Liver (tissue), 9 donors: ENCODE measurements around the gene C17orf50. TPM values are rescaled to one million over a fixed set of nuclear protein-coding genes. Genes with fewer than 3 reads are reported as not detected.

ENCODE experiments used
- DNase-seq: peaks from one replicate; pipeline ENCODE4 v3.0.0-alpha.2; 2017; ENCODE audit warnings: low spot score
- H3K27ac ChIP-seq, 2 donors: one replicate each; pipeline ENCODE4 v1.7.0; 2013; ENCODE audit warnings: inconsistent platforms in 2 of 2, low read length in 2 of 2, control low read depth in 1 of 2, low read depth in 1 of 2, mild to moderate bottlenecking in 1 of 2
- H3K27me3 ChIP-seq, 4 donors: one replicate each; pipeline versions ENCODE4 v1.6.1 to v1.7.0; 2013; ENCODE audit warnings: low read length in 3 of 4, inconsistent platforms in 1 of 4, mild to moderate bottlenecking in 1 of 4, moderate library complexity in 1 of 4; ENCODE audit not compliant: control insufficient read depth in 4 of 4, insufficient read depth in 4 of 4
- H3K36me3 ChIP-seq, 4 donors: one replicate each; pipeline versions ENCODE4 v1.6.1 to v1.7.0; 2013; ENCODE audit warnings: low read length in 3 of 4, mild to moderate bottlenecking in 3 of 4, low read depth in 1 of 4, moderate library complexity in 1 of 4; ENCODE audit not compliant: control insufficient read depth in 4 of 4, insufficient read depth in 3 of 4
- H3K4me1 ChIP-seq, 4 donors: one replicate each; pipeline versions ENCODE4 v1.6.1 to v1.7.0; 2013; ENCODE audit warnings: low read length in 3 of 4, mild to moderate bottlenecking in 3 of 4, moderate library complexity in 1 of 4; ENCODE audit not compliant: control insufficient read depth in 4 of 4, insufficient read depth in 4 of 4
- H3K4me3 ChIP-seq, 3 donors: one replicate each; pipeline versions ENCODE4 v1.6.1 to v1.7.0; 2013; ENCODE audit warnings: low read length in 3 of 3, control low read depth in 1 of 3, low read depth in 1 of 3, mild to moderate bottlenecking in 1 of 3
- H3K9ac ChIP-seq, 2 donors: one replicate each; pipeline ENCODE4 v1.7.0; 2013; ENCODE audit warnings: low read length in 2 of 2, mild to moderate bottlenecking in 2 of 2, moderate library complexity in 2 of 2, control low read depth in 1 of 2, low read depth in 1 of 2
- H3K9me3 ChIP-seq, 4 donors: one replicate each; pipeline versions ENCODE4 v1.6.1 to v1.7.0; 2013; ENCODE audit warnings: low read length in 3 of 4; ENCODE audit not compliant: control insufficient read depth in 4 of 4
- EGR1 ChIP-seq, 2 donors: IDR thresholded peaks; 2 replicates each; pipeline ENCODE4 v1.6.1; 2016 to 2018; ENCODE audit warnings: antibody characterized with exemption in 2 of 2, low read depth in 2 of 2
- FOXA1 ChIP-seq: IDR thresholded peaks from 2 replicates; pipeline ENCODE4 v1.6.1; 2016; ENCODE audit warnings: antibody characterized with exemption
- FOXA2 ChIP-seq: IDR thresholded peaks from 2 replicates; pipeline ENCODE4 v1.6.1; 2016; ENCODE audit warnings: antibody characterized with exemption
- GABPA ChIP-seq, 2 donors: IDR thresholded peaks in 1 of 2; conservative IDR thresholded peaks in 1 of 2; 2 replicates each; pipeline ENCODE4 v1.6.1; 2016; ENCODE audit warnings: antibody characterized with exemption in 2 of 2, mild to moderate bottlenecking in 1 of 2, moderate library complexity in 1 of 2
- HNF4A ChIP-seq, 2 donors: conservative IDR thresholded peaks; 2 replicates each; pipeline ENCODE4 v1.6.1; 2016; ENCODE audit warnings: antibody characterized with exemption in 2 of 2, mild to moderate bottlenecking in 2 of 2
- HNF4G ChIP-seq: IDR thresholded peaks from 2 replicates; pipeline ENCODE4 v1.6.1; 2016; ENCODE audit warnings: antibody characterized with exemption
- NR2F2 ChIP-seq: IDR thresholded peaks from 2 replicates; pipeline ENCODE4 v1.6.1; 2016; ENCODE audit warnings: antibody characterized with exemption
- RAD21 ChIP-seq, 2 donors: IDR thresholded peaks; 2 replicates each; pipeline ENCODE4 v1.6.1; 2016; ENCODE audit warnings: antibody characterized with exemption in 2 of 2, mild to moderate bottlenecking in 2 of 2
- REST ChIP-seq: IDR thresholded peaks from 2 replicates; pipeline ENCODE4 v1.6.1; 2016; ENCODE audit warnings: antibody characterized with exemption, mild to moderate bottlenecking
- SP1 ChIP-seq: IDR thresholded peaks from 2 replicates; pipeline ENCODE4 v1.6.1; 2018; ENCODE audit warnings: antibody characterized with exemption, mild to moderate bottlenecking
- TAF1 ChIP-seq: conservative IDR thresholded peaks from 2 replicates; pipeline ENCODE4 v1.6.1; 2016; ENCODE audit warnings: antibody characterized with exemption, mild to moderate bottlenecking
- YY1 ChIP-seq: IDR thresholded peaks from 2 replicates; pipeline ENCODE4 v1.6.1; 2016; ENCODE audit warnings: antibody characterized with exemption, mild to moderate bottlenecking
- ZBTB33 ChIP-seq: IDR thresholded peaks from 2 replicates; pipeline ENCODE4 v1.6.1; 2016; ENCODE audit warnings: antibody characterized with exemption
- WGBS: extraction: QIAGEN DNeasy Blood & Tissue Kit; methylation state at CpG from one replicate; pipeline ENCODE4 v1.1.7; 2013; 5-methylcytosine and 5-hydroxymethylcytosine counted together
- polyA plus RNA-seq, 2 donors: library from polyadenylated mRNA; stranded (reverse) in 1 of 2; unstranded in 1 of 2; fragments of 200-250 nt in 1 of 2; fragments of >200 nt in 1 of 2; fragmentation: Nextera tagmentation in 1 of 2; extraction: Ambion mirVana in 1 of 2; gene quantifications; one replicate each; pipeline versions ENCODE4 v1.2.1 to v1.2.3, GENCODE V29; 2013 to 2015
- total RNA-seq, 2 donors: library from RNA; depleted of rRNA; stranded (reverse); fragments of >200 nt; gene quantifications; one replicate each; pipeline ENCODE4 v1.2.3, GENCODE V29; 2014
- TF ChIP-seq, protein P1 (sequence below): fragments of 150-350 bp; IDR thresholded peaks from 2 replicates; pipeline ENCODE4 v1.5.1; 2017; ENCODE audit warnings: improper control_type of control experiment, low read depth, low read length; ENCODE audit not compliant: missing input control
- TF ChIP-seq, protein P2 (sequence below): IDR thresholded peaks from 2 replicates; pipeline ENCODE4 v1.6.1; 2016; ENCODE audit warnings: antibody characterized with exemption
- TF ChIP-seq, protein P3 (sequence below): IDR thresholded peaks from 2 replicates; pipeline ENCODE4 v1.6.1; 2016; ENCODE audit warnings: antibody characterized with exemption
- donor health status: healthy.
- donor health status: healthy.
- donor health status: healthy.
- donor health status: healthy.
- donor health status: healthy.

Gene C17orf50
- total and polyA plus RNA-seq, 4 donors: not detected

GRCh38 chr17:35735036-35735805, 25.5 kb upstream of the C17orf50 start:
- Histone ChIP-seq H3K36me3 (no peaks in the 10 kb centered on the region), H3K4me1 (peaks cover 0 to 9% (median 5%) of the 10 kb centered on the region in 4 donors), H3K9me3 (no peaks in the 10 kb centered on the region), H3K27me3 (no peaks in the 10 kb centered on the region), H3K9ac (no peak overlapping the region), H3K27ac (no peak overlapping the region), H3K4me3 (no peak overlapping the region)
- TF ChIP-seq GABPA (IDR thresholded peaks at IDR 0.05 in 1 of 2, conservative IDR thresholded peaks at IDR 0.05 in 1 of 2) (no peak), SP1 (no peak), RAD21 (IDR thresholded peaks at IDR 0.05) (no peak), TAF1 (no peak), YY1 (no peak), FOXA1 (no peak), REST (no peak), NR2F2 (no peak), HNF4A (conservative IDR thresholded peaks at IDR 0.05) (no peak), EGR1 (IDR thresholded peaks at IDR 0.05; ENCODE audit: low read depth in 2 of 2) (no peak), FOXA2 (no peak), HNF4G (no peak), ZBTB33 (no peak)
- TF ChIP-seq, protein P1, sequence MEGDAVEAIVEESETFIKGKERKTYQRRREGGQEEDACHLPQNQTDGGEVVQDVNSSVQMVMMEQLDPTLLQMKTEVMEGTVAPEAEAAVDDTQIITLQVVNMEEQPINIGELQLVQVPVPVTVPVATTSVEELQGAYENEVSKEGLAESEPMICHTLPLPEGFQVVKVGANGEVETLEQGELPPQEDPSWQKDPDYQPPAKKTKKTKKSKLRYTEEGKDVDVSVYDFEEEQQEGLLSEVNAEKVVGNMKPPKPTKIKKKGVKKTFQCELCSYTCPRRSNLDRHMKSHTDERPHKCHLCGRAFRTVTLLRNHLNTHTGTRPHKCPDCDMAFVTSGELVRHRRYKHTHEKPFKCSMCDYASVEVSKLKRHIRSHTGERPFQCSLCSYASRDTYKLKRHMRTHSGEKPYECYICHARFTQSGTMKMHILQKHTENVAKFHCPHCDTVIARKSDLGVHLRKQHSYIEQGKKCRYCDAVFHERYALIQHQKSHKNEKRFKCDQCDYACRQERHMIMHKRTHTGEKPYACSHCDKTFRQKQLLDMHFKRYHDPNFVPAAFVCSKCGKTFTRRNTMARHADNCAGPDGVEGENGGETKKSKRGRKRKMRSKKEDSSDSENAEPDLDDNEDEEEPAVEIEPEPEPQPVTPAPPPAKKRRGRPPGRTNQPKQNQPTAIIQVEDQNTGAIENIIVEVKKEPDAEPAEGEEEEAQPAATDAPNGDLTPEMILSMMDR: no peak
- TF ChIP-seq, protein P2, sequence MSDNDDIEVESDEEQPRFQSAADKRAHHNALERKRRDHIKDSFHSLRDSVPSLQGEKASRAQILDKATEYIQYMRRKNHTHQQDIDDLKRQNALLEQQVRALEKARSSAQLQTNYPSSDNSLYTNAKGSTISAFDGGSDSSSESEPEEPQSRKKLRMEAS: no peak
- TF ChIP-seq, protein P3, sequence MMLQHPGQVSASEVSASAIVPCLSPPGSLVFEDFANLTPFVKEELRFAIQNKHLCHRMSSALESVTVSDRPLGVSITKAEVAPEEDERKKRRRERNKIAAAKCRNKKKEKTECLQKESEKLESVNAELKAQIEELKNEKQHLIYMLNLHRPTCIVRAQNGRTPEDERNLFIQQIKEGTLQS: no peak
- DNase-seq: no peak
- 82% methylated on average over 29 of the region's 29 CpGs for WGBS
